HG03565 (cell line): ENCODE measurements around the gene TBC1D17.

ENCODE experiments used
- ATAC-seq: cut with Tn5 transposase; IDR thresholded peaks from one replicate; pipeline ENCODE4 v1.9.1; 2021; ENCODE audit warnings: mild to moderate bottlenecking, moderate library complexity; ENCODE audit not compliant: unreplicated experiment

Gene TBC1D17

GRCh38 chr19:49933643-49934042 is 56.1 kb downstream of the TBC1D17 start:
- no peak for ATAC-seq

- no peak for ATAC-seq
Observed at GRCh38 chr19:49936549-49936948, 59.0 kb downstream of the TBC1D17 start.

GRCh38 chr19:49937750-49938381 is 60.4 kb downstream of the TBC1D17 start:
- no peak for ATAC-seq
